GM18907 (cell line): Measurements from ENCODE around the gene FGF14.

Source experiments
- ATAC-seq: cut with Tn5 transposase; IDR thresholded peaks from one replicate; pipeline ENCODE4 v1.9.1; 2021; ENCODE audit warnings: mild to moderate bottlenecking, moderate library complexity; ENCODE audit not compliant: unreplicated experiment

The FGF14 gene

GRCh38 chr13:102311901-102312300 lies 89.9 kb downstream of the FGF14 start:
- ATAC-seq: peak; percentile 75

GRCh38 chr13:102311419-102311796 lies 90.4 kb downstream of the FGF14 start:
- ATAC-seq: no peak

GRCh38 chr13:102310691-102311418 lies 91.0 kb downstream of the FGF14 start:
- ATAC-seq: no peak

- no peak for ATAC-seq
Measured at GRCh38 chr13:102309110-102309509, 92.7 kb downstream of the FGF14 start.

- no peak for ATAC-seq
Measured at GRCh38 chr13:102302534-102302933, 99.3 kb downstream of the FGF14 start.

GRCh38 chr13:102300379-102300778 lies 101.5 kb downstream of the FGF14 start:
- ATAC-seq: no peak

GRCh38 chr13:102299366-102299765 lies 102.5 kb downstream of the FGF14 start:
- ATAC-seq: no peak

GRCh38 chr13:102298051-102298450 lies 103.8 kb downstream of the FGF14 start:
- ATAC-seq: no peak

- ATAC-seq: no peak
Measured at GRCh38 chr13:102295316-102296048, 106.4 kb downstream of the FGF14 start.

- ATAC-seq: no peak
Measured at GRCh38 chr13:102294407-102295018, 107.3 kb downstream of the FGF14 start.

- no peak for ATAC-seq
Measured at GRCh38 chr13:102293723-102294122, 108.1 kb downstream of the FGF14 start.

- no peak for ATAC-seq
Measured at GRCh38 chr13:102291587-102292218, 110.1 kb downstream of the FGF14 start.

- no peak for ATAC-seq
Measured at GRCh38 chr13:102289606-102290005, 112.2 kb downstream of the FGF14 start.

- no peak for ATAC-seq
Measured at GRCh38 chr13:102286326-102286725, 115.5 kb downstream of the FGF14 start.

- ATAC-seq: no peak
Measured at GRCh38 chr13:102280366-102280765, 121.5 kb downstream of the FGF14 start.

GRCh38 chr13:102277286-102277685 lies 124.6 kb downstream of the FGF14 start:
- ATAC-seq: no peak

GRCh38 chr13:102276404-102276803 lies 125.4 kb downstream of the FGF14 start:
- ATAC-seq: no peak

- no peak for ATAC-seq
Measured at GRCh38 chr13:102275969-102276368, 125.9 kb downstream of the FGF14 start.

- no peak for ATAC-seq
Measured at GRCh38 chr13:102273111-102273510, 128.7 kb downstream of the FGF14 start.

- no peak for ATAC-seq
Measured at GRCh38 chr13:102267191-102267590, 134.7 kb downstream of the FGF14 start.

GRCh38 chr13:102261809-102262208 lies 140.0 kb downstream of the FGF14 start:
- no peak for ATAC-seq

GRCh38 chr13:102261316-102261715 lies 140.5 kb downstream of the FGF14 start:
- ATAC-seq: no peak
